ENCODE measurements around the gene IZUMO2.

IZUMO2 gene

DNA sequence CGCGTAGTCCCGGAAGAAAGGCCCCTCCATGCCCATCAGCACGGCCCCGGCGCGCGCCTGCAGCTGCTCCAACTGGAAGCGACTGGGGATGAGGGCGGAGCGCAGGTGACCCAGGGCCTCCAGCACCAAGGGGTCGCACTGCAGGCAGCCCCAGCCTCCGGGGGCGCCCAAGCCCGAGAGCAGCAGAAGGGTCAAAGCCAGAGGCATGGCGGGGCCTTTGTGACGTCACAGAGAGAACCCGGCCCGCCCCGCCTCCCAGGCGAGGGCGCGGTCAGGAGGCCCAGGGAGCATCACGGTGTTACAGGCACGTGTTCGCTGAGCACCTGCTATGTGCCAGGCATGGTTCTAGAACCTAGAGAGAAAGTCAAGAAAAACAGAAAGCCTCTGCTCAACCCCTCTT is at the start of gene IZUMO2:
Gene IZUMO2, minus strand, starts transcription at position 294 of the 400 bp plus-strand sequence. Its CDS starts 87 bp downstream, at position 207.
- TF ChIP-seq TCF12 (IDR thresholded peaks at IDR 0.05; ENCODE audit: low read depth) (no peak), TEAD4 (IDR thresholded peaks at IDR 0.05) (no peak), CREB1 (IDR thresholded peaks at IDR 0.05; ENCODE audit: low read depth) (no peak), RAD21 (IDR thresholded peaks at IDR 0.05; ENCODE audit: low read depth) (no peak), YY1 (IDR thresholded peaks at IDR 0.05; ENCODE audit: low read depth) (no peak), EP300 (IDR thresholded peaks at IDR 0.05; ENCODE audit: borderline replicate concordance) (no peak), EGR1 (IDR thresholded peaks at IDR 0.05) (no peak), ZBTB7A (IDR thresholded peaks at IDR 0.05; ENCODE audit: low read depth) (no peak), NFIC (IDR thresholded peaks at IDR 0.05) (no peak), CEBPB (IDR thresholded peaks at IDR 0.05) (no peak), FOXM1 (IDR thresholded peaks at IDR 0.05; ENCODE audit: borderline replicate concordance, low read depth) (no peak), TAF1 (IDR thresholded peaks at IDR 0.05; ENCODE audit: low read depth) (no peak)
- TF ChIP-seq, protein P1, sequence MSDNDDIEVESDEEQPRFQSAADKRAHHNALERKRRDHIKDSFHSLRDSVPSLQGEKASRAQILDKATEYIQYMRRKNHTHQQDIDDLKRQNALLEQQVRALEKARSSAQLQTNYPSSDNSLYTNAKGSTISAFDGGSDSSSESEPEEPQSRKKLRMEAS (IDR thresholded peaks at IDR 0.05) = no peak
- TF ChIP-seq, protein P2, sequence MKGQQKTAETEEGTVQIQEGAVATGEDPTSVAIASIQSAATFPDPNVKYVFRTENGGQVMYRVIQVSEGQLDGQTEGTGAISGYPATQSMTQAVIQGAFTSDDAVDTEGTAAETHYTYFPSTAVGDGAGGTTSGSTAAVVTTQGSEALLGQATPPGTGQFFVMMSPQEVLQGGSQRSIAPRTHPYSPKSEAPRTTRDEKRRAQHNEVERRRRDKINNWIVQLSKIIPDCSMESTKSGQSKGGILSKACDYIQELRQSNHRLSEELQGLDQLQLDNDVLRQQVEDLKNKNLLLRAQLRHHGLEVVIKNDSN (IDR thresholded peaks at IDR 0.05) = no peak
- TF ChIP-seq, protein P3, sequence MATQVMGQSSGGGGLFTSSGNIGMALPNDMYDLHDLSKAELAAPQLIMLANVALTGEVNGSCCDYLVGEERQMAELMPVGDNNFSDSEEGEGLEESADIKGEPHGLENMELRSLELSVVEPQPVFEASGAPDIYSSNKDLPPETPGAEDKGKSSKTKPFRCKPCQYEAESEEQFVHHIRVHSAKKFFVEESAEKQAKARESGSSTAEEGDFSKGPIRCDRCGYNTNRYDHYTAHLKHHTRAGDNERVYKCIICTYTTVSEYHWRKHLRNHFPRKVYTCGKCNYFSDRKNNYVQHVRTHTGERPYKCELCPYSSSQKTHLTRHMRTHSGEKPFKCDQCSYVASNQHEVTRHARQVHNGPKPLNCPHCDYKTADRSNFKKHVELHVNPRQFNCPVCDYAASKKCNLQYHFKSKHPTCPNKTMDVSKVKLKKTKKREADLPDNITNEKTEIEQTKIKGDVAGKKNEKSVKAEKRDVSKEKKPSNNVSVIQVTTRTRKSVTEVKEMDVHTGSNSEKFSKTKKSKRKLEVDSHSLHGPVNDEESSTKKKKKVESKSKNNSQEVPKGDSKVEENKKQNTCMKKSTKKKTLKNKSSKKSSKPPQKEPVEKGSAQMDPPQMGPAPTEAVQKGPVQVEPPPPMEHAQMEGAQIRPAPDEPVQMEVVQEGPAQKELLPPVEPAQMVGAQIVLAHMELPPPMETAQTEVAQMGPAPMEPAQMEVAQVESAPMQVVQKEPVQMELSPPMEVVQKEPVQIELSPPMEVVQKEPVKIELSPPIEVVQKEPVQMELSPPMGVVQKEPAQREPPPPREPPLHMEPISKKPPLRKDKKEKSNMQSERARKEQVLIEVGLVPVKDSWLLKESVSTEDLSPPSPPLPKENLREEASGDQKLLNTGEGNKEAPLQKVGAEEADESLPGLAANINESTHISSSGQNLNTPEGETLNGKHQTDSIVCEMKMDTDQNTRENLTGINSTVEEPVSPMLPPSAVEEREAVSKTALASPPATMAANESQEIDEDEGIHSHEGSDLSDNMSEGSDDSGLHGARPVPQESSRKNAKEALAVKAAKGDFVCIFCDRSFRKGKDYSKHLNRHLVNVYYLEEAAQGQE (IDR thresholded peaks at IDR 0.05; ENCODE audit: low read depth) = no peak

DNA sequence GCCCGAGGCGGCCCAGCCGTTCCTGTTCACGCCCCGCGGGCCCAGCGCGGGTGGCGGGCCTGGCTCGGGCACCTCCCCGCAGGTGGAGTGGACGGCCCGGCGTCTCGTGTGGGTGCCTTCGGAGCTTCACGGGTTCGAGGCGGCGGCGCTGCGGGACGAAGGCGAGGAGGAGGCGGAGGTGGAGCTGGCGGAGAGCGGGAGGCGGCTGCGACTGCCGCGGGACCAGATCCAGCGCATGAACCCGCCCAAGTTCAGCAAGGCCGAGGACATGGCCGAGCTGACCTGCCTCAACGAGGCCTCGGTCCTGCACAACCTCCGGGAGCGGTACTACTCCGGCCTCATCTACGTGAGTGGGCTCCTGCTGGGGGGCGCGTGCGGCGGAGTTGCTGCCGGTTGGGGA is 47.3 kb upstream of the IZUMO2 start:
- no peak for TF ChIP-seq TEAD4 (IDR thresholded peaks at IDR 0.05)
- TF ChIP-seq, protein P1 (IDR thresholded peaks at IDR 0.05) = no peak
- no peak for TF ChIP-seq TAF1 (IDR thresholded peaks at IDR 0.05; ENCODE audit: low read depth)
- no peak for TF ChIP-seq FOXM1 (IDR thresholded peaks at IDR 0.05; ENCODE audit: borderline replicate concordance, low read depth)
- no peak for TF ChIP-seq TCF12 (IDR thresholded peaks at IDR 0.05; ENCODE audit: low read depth)
- no peak for TF ChIP-seq EP300 (IDR thresholded peaks at IDR 0.05; ENCODE audit: borderline replicate concordance)
- TF ChIP-seq, protein P3 (IDR thresholded peaks at IDR 0.05; ENCODE audit: low read depth) = no peak
- TF ChIP-seq RAD21 (IDR thresholded peaks at IDR 0.05; ENCODE audit: low read depth) = no peak
- no peak for TF ChIP-seq EGR1 (IDR thresholded peaks at IDR 0.05)
- no peak for TF ChIP-seq CREB1 (IDR thresholded peaks at IDR 0.05; ENCODE audit: low read depth)
- no peak for TF ChIP-seq NFIC (IDR thresholded peaks at IDR 0.05)
- TF ChIP-seq YY1 (IDR thresholded peaks at IDR 0.05; ENCODE audit: low read depth) = no peak
- no peak for TF ChIP-seq ZBTB7A (IDR thresholded peaks at IDR 0.05; ENCODE audit: low read depth)
- TF ChIP-seq, protein P2 (IDR thresholded peaks at IDR 0.05) = no peak
- TF ChIP-seq CEBPB (IDR thresholded peaks at IDR 0.05) = no peak

DNA sequence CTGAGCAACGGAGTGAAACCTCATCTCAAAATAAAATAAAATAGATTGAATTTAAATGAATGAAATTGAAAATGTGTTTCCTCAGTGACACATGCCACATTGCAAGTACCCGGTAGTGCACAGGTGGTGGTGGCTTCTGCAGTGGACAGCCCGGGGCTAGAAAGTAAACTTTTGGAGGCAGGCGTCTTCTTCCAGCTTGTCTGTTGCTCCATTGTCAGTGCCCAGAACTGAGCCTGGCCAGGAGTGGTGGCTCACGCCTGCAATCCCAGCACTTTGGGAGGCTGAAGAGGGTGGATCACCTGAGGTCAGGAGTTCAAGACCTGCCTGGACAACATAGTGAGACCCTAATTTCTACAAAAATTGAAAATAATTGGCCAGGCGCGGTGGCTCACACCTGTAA is 46.0 kb upstream of the IZUMO2 start:
- TF ChIP-seq TAF1 (IDR thresholded peaks at IDR 0.05; ENCODE audit: low read depth) (no peak), NFIC (IDR thresholded peaks at IDR 0.05) (no peak), YY1 (IDR thresholded peaks at IDR 0.05; ENCODE audit: low read depth) (no peak), FOXM1 (IDR thresholded peaks at IDR 0.05; ENCODE audit: borderline replicate concordance, low read depth) (no peak), CREB1 (IDR thresholded peaks at IDR 0.05; ENCODE audit: low read depth) (no peak), CEBPB (IDR thresholded peaks at IDR 0.05) (no peak), TCF12 (IDR thresholded peaks at IDR 0.05; ENCODE audit: low read depth) (no peak), EP300 (IDR thresholded peaks at IDR 0.05; ENCODE audit: borderline replicate concordance) (no peak), RAD21 (IDR thresholded peaks at IDR 0.05; ENCODE audit: low read depth) (no peak), ZBTB7A (IDR thresholded peaks at IDR 0.05; ENCODE audit: low read depth) (no peak), TEAD4 (IDR thresholded peaks at IDR 0.05) (no peak), EGR1 (IDR thresholded peaks at IDR 0.05) (no peak)
- TF ChIP-seq, protein P3 (IDR thresholded peaks at IDR 0.05; ENCODE audit: low read depth) = no peak
- TF ChIP-seq, protein P2 (IDR thresholded peaks at IDR 0.05) = no peak
- TF ChIP-seq, protein P1 (IDR thresholded peaks at IDR 0.05) = no peak

Measured in Ishikawa (cell line).